ENCODE measurements around the gene UPP2.

Gene UPP2

GRCh38 chr2:158182676-158183295 lies 81.1 kb downstream of the UPP2 start:
- no CpG with 5 or more reads among the region's 3 CpGs for WGBS, 2 donors (ENCODE audit: extremely low coverage in 2 of 2, insufficient read length in 2 of 2, insufficient replicate concordance in 1 of 2)

GRCh38 chr2:158184001-158184400 lies 82.3 kb downstream of the UPP2 start:
- no peak overlapping the region for H4K91ac ChIP-seq (ENCODE audit: low read depth, low read length, poor library complexity)
- no peaks in the 10 kb centered on the region for H3K79me1 ChIP-seq (ENCODE audit: low read depth, low read length)
- H2BK120ac ChIP-seq (ENCODE audit: low read depth, low read length), result no peak overlapping the region
- H3K36me3 ChIP-seq (replicated peaks in 1 of 2; ENCODE audit: control insufficient read depth in 2 of 2, insufficient read depth in 2 of 2, low read length in 2 of 2), result no peaks in the 10 kb centered on the region
- no peak overlapping the region for H3K4ac ChIP-seq (ENCODE audit: low read length)
- H4K8ac ChIP-seq (ENCODE audit: low read depth, low read length), result no peak overlapping the region
- H3K4me1 ChIP-seq (ENCODE audit: control insufficient read depth in 2 of 2, insufficient read depth in 1 of 2, low read depth in 1 of 2, low read length in 2 of 2), result peaks cover 0 to 2% of the 10 kb centered on the region in 2 donors
- no peak overlapping the region for H2AFZ ChIP-seq (ENCODE audit: low read length)
- no peak for DNase-seq (ENCODE audit: low spot score)
- no peak overlapping the region for H3K4me3 ChIP-seq (ENCODE audit: low read length in 2 of 2)
- WGBS, 2 donors (ENCODE audit: extremely low coverage in 2 of 2, insufficient read length in 2 of 2, insufficient replicate concordance in 1 of 2), result no CpG with 5 or more reads among the region's 1 CpG
- H3K23ac ChIP-seq (ENCODE audit: low read depth, low read length, poor library complexity), result no peak overlapping the region
- H3K27me3 ChIP-seq (ENCODE audit: control insufficient read depth in 3 of 3, insufficient read depth in 3 of 3, low read depth in 1 of 3, low read length in 3 of 3), result peaks cover 0 to 9% (median 0%) of the 10 kb centered on the region in 3 experiments
- no peak overlapping the region for H2BK15ac ChIP-seq (ENCODE audit: low read length)
- H2AK5ac ChIP-seq (ENCODE audit: low read depth, low read length), result no peak overlapping the region
- H3K14ac ChIP-seq (ENCODE audit: low read length), result no peak overlapping the region
- H3K9me3 ChIP-seq (replicated peaks in 1 of 2; ENCODE audit: control insufficient read depth in 2 of 2, insufficient read depth in 1 of 2, low read depth in 1 of 2, low read length in 2 of 2), result no peaks in the 10 kb centered on the region
- no peak overlapping the region for H3K9ac ChIP-seq (ENCODE audit: low read depth, low read length, poor library complexity)
- H2BK5ac ChIP-seq (ENCODE audit: low read length), result no peak overlapping the region
- no peak overlapping the region for H3K27ac ChIP-seq (replicated peaks; ENCODE audit: low read length)
- H2BK12ac ChIP-seq (ENCODE audit: low read length), result no peak overlapping the region
- no peak overlapping the region for H3K18ac ChIP-seq (ENCODE audit: low read length)
- H3K4me2 ChIP-seq (ENCODE audit: insufficient read depth, low read length, poor library complexity, severe bottlenecking), result no peak overlapping the region

More at GRCh38 chr2:158182676-158183295, 81.1 kb downstream of the UPP2 start:
- Histone ChIP-seq H3K27ac (replicated peaks; ENCODE audit: low read length) (no peak overlapping the region), H2BK5ac (ENCODE audit: low read length) (no peak overlapping the region), H3K23ac (ENCODE audit: low read depth, low read length, poor library complexity) (no peak overlapping the region), H2AFZ (ENCODE audit: low read length) (no peak overlapping the region), H2BK15ac (ENCODE audit: low read length) (no peak overlapping the region), H3K18ac (ENCODE audit: low read length) (no peak overlapping the region), H3K79me1 (ENCODE audit: low read depth, low read length) (no peaks in the 10 kb centered on the region), H3K14ac (ENCODE audit: low read length) (no peak overlapping the region), H3K27me3 (ENCODE audit: control insufficient read depth in 3 of 3, insufficient read depth in 3 of 3, low read depth in 1 of 3, low read length in 3 of 3) (peaks cover 0 to 9% (median 0%) of the 10 kb centered on the region in 3 experiments), H3K4me1 (ENCODE audit: control insufficient read depth in 2 of 2, insufficient read depth in 1 of 2, low read depth in 1 of 2, low read length in 2 of 2) (peaks cover 0 to 2% of the 10 kb centered on the region in 2 donors), H2BK12ac (ENCODE audit: low read length) (no peak overlapping the region), H3K4me3 (ENCODE audit: low read length in 2 of 2) (no peak overlapping the region), H3K36me3 (replicated peaks in 1 of 2; ENCODE audit: control insufficient read depth in 2 of 2, insufficient read depth in 2 of 2, low read length in 2 of 2) (no peaks in the 10 kb centered on the region), H3K4ac (ENCODE audit: low read length) (no peak overlapping the region), H4K91ac (ENCODE audit: low read depth, low read length, poor library complexity) (no peak overlapping the region), H2AK5ac (ENCODE audit: low read depth, low read length) (no peak overlapping the region), H2BK120ac (ENCODE audit: low read depth, low read length) (no peak overlapping the region), H3K9ac (ENCODE audit: low read depth, low read length, poor library complexity) (no peak overlapping the region), H4K8ac (ENCODE audit: low read depth, low read length) (no peak overlapping the region), H3K4me2 (ENCODE audit: insufficient read depth, low read length, poor library complexity, severe bottlenecking) (no peak overlapping the region), H3K9me3 (replicated peaks in 1 of 2; ENCODE audit: control insufficient read depth in 2 of 2, insufficient read depth in 1 of 2, low read depth in 1 of 2, low read length in 2 of 2) (no peaks in the 10 kb centered on the region)
- no peak for DNase-seq (ENCODE audit: low spot score)

DNA sequence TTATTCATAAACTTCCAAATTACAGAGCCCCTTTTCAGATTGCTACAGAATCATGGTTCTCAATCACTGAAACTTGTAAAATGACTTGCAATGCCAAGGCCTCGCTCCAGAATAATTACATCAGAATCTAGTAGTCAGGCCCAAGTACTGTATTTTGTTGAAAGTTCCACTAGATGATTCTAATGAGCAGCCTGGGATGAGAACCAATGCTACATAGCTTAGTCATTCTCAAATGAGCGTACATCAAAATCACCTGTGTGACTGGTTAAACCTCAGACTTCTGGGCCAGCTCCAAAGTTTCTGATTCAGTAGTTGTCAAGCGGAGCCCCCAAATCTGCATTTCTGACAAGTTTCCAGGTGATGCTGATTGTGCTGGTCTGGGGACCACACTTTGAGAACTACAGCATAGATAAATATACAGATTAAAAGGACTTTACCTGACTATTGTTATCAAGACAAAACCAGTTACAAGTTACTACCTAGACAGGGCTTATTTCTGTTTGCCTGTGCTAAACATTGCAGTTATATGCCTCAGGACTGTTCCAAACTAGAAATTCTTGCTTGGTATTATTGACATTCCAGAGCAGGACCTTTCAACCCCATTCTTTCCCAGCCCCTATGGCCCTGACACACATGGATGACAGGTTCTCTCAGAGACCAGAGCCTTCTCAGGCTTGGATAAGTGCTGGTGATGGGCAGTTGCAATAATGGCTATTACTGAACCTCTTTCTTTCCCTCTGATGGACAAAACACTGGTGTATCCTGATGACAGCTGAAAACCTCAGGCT lies 83.1 kb downstream of the UPP2 start:
- Histone ChIP-seq H2AFZ (ENCODE audit: low read length) (no peak overlapping the region), H2AK5ac (ENCODE audit: low read depth, low read length) (no peak overlapping the region), H3K4me1 (ENCODE audit: control insufficient read depth in 2 of 2, insufficient read depth in 1 of 2, low read depth in 1 of 2, low read length in 2 of 2) (peaks cover 0 to 2% of the 10 kb centered on the region in 2 donors), H3K27me3 (ENCODE audit: control insufficient read depth in 3 of 3, insufficient read depth in 3 of 3, low read depth in 1 of 3, low read length in 3 of 3) (peaks cover 0 to 9% (median 0%) of the 10 kb centered on the region in 3 experiments), H2BK120ac (ENCODE audit: low read depth, low read length) (no peak overlapping the region), H4K91ac (ENCODE audit: low read depth, low read length, poor library complexity) (no peak overlapping the region), H3K9ac (ENCODE audit: low read depth, low read length, poor library complexity) (no peak overlapping the region), H2BK12ac (ENCODE audit: low read length) (no peak overlapping the region), H3K27ac (replicated peaks; ENCODE audit: low read length) (no peak overlapping the region), H3K9me3 (replicated peaks in 1 of 2; ENCODE audit: control insufficient read depth in 2 of 2, insufficient read depth in 1 of 2, low read depth in 1 of 2, low read length in 2 of 2) (no peaks in the 10 kb centered on the region), H3K18ac (ENCODE audit: low read length) (no peak overlapping the region), H3K4me3 (ENCODE audit: low read length in 2 of 2) (no peak overlapping the region), H3K79me1 (ENCODE audit: low read depth, low read length) (no peaks in the 10 kb centered on the region), H3K23ac (ENCODE audit: low read depth, low read length, poor library complexity) (no peak overlapping the region), H3K14ac (ENCODE audit: low read length) (no peak overlapping the region), H2BK5ac (ENCODE audit: low read length) (no peak overlapping the region), H3K4me2 (ENCODE audit: insufficient read depth, low read length, poor library complexity, severe bottlenecking) (no peak overlapping the region), H3K4ac (ENCODE audit: low read length) (no peak overlapping the region), H4K8ac (ENCODE audit: low read depth, low read length) (no peak overlapping the region), H3K36me3 (replicated peaks in 1 of 2; ENCODE audit: control insufficient read depth in 2 of 2, insufficient read depth in 2 of 2, low read length in 2 of 2) (no peaks in the 10 kb centered on the region), H2BK15ac (ENCODE audit: low read length) (no peak overlapping the region)
- DNase-seq (ENCODE audit: low spot score), result no peak
- WGBS, 2 donors (ENCODE audit: extremely low coverage in 2 of 2, insufficient read length in 2 of 2, insufficient replicate concordance in 1 of 2), result no CpG with 5 or more reads among the region's 3 CpGs
